A549 (cell line): ENCODE measurements around the gene ADGRL3. TPM values are rescaled to one million over a fixed set of nuclear protein-coding genes. Genes with fewer than 3 reads are reported as not detected.

Source experiments
- ATAC-seq, 2 experiments: fragments of 200-7000 bp in 1 of 2; fragments of >200 bp in 1 of 2; cut with Nextera tagmentation in 1 of 2; cut with Tn5 transposase in 1 of 2; 3 replicates each; pipeline versions ENCODE4 v1.8.0 to v1.9.1; 2018 to 2020; ENCODE audit warnings: mild to moderate bottlenecking in 1 of 2, moderate library complexity in 1 of 2
- CTCF ChIA-PET: fragments of 300-600 bp; sonication (Branson Sonifier 250); formaldehyde crosslinking; extraction: SDS; loops from one replicate; lab custom pipeline; 2021; ENCODE audit warnings: antibody characterized with exemption, inconsistent platforms; lab: Yijun Ruan, JAX
- POLR2A ChIA-PET: fragments of 350-600 bp; formaldehyde crosslinking; extraction: SDS; loops from one replicate; lab custom pipeline; 2021; ENCODE audit warnings: antibody characterized with exemption, inconsistent platforms; lab: Yijun Ruan, JAX
- DNase-seq, 2 experiments: peaks; one replicate each; pipeline versions ENCODE4 v3.0.0 to v3.0.0-alpha.2; 2011 to 2016; ENCODE audit warnings: low read depth in 1 of 2, low spot score in 1 of 2
- FAIRE-seq: peaks from 2 replicates; lab custom pipeline; 2011; peaks lifted over from hg19 to GRCh38; lab: Jason Lieb, UNC
- H3K27ac ChIP-seq, 2 experiments: fragments of >200 bp; sonication (Bioruptor Twin); formaldehyde crosslinking; 3 replicates each; pipeline ENCODE4 v1.5.1; 2016 to 2017
- H3K4me1 ChIP-seq: fragments of >200 bp; sonication (Bioruptor Twin); formaldehyde crosslinking; 3 replicates; pipeline ENCODE4 v1.6.1; 2016
- H3K4me2 ChIP-seq: fragments of >200 bp; sonication (Bioruptor Twin); formaldehyde crosslinking; 3 replicates; pipeline ENCODE4 v1.6.1; 2016
- H3K4me3 ChIP-seq: fragments of >200 bp; sonication (Bioruptor Twin); formaldehyde crosslinking; 3 replicates; pipeline ENCODE4 v1.5.1; 2016
- H3K9me3 ChIP-seq: fragments of >200 bp; sonication (Bioruptor Twin); formaldehyde crosslinking; 3 replicates; pipeline ENCODE4 v1.6.1; 2016
- CBX2 ChIP-seq: fragments of 200-600 bp; sonication (generic); IDR thresholded peaks from 2 replicates; pipeline ENCODE4 v1.6.1; 2016; ENCODE audit warnings: low read depth, mild to moderate bottlenecking, borderline replicate concordance
- CBX8 ChIP-seq: fragments of 200-600 bp; sonication (generic); IDR thresholded peaks from 2 replicates; pipeline ENCODE4 v1.6.1; 2016
- CEBPB ChIP-seq, 2 experiments: fragments of >200 bp in 1 of 2; sonication (Bioruptor Twin) in 1 of 2; formaldehyde crosslinking in 1 of 2; IDR thresholded peaks; 2 replicates each; pipeline ENCODE4 v1.6.1; 2012 to 2016
- CHD4 ChIP-seq: fragments of 200-600 bp; sonication (generic); IDR thresholded peaks from 2 replicates; pipeline ENCODE4 v1.6.1; 2016; ENCODE audit warnings: antibody characterized with exemption, mild to moderate bottlenecking, borderline replicate concordance
- CTCF ChIP-seq: fragments of >200 bp; sonication (Bioruptor Twin); formaldehyde crosslinking; IDR thresholded peaks from 3 replicates; pipeline ENCODE4 v1.5.1; 2016
- EHMT2 ChIP-seq: fragments of 200-600 bp; sonication (generic); IDR thresholded peaks from 2 replicates; pipeline ENCODE4 v1.6.1; 2016; ENCODE audit warnings: antibody characterized with exemption, low read depth, mild to moderate bottlenecking, moderate library complexity
- EP300 ChIP-seq, 2 experiments: fragments of >200 bp; sonication (Bioruptor Twin); formaldehyde crosslinking; IDR thresholded peaks; 2 replicates in 1 of 2; 3 replicates in 1 of 2; pipeline ENCODE4 v1.6.1; 2016 to 2017
- ESRRA ChIP-seq: fragments of 150-350 bp; IDR thresholded peaks from 2 replicates; pipeline ENCODE4 v1.6.1; 2014; ENCODE audit warnings: mild to moderate bottlenecking, low read length, borderline replicate concordance
- FOSB ChIP-seq: fragments of 250-450 bp; sonication (Bioruptor Pico); IDR thresholded peaks from 2 replicates; pipeline ENCODE4 v1.5.0; 2020; ENCODE audit warnings: mild to moderate bottlenecking, moderate library complexity
- GATA3 ChIP-seq: IDR thresholded peaks from 2 replicates; pipeline ENCODE4 v1.6.1; 2012; ENCODE audit warnings: borderline replicate concordance
- HMGXB4 ChIP-seq: fragments of 250-450 bp; sonication (Bioruptor Pico); IDR thresholded peaks from 2 replicates; pipeline ENCODE4 v1.5.0; 2021; ENCODE audit warnings: mild to moderate bottlenecking, moderate library complexity, borderline replicate concordance
- HOXA7 ChIP-seq: fragments of 250-450 bp; sonication (Bioruptor Pico); IDR thresholded peaks from 2 replicates; pipeline ENCODE4 v1.5.0; 2020; ENCODE audit warnings: mild to moderate bottlenecking, moderate library complexity
- JUNB ChIP-seq: fragments of >200 bp; sonication (Bioruptor Twin); formaldehyde crosslinking; IDR thresholded peaks from 2 replicates; pipeline ENCODE4 v1.6.1; 2016
- KDM1A ChIP-seq: fragments of 200-600 bp; sonication (generic); IDR thresholded peaks from 2 replicates; pipeline ENCODE4 v1.6.1; 2016; ENCODE audit warnings: low read depth, mild to moderate bottlenecking
- RAD21 ChIP-seq, 2 experiments: fragments of >200 bp in 1 of 2; sonication (Bioruptor Twin) in 1 of 2; formaldehyde crosslinking in 1 of 2; IDR thresholded peaks in 1 of 2; conservative IDR thresholded peaks in 1 of 2; 2 replicates in 1 of 2; 3 replicates in 1 of 2; pipeline ENCODE4 v1.6.1; 2012 to 2018; ENCODE audit warnings: inconsistent platforms in 1 of 2
- RARB ChIP-seq: fragments of 250-450 bp; sonication (Bioruptor Pico); IDR thresholded peaks from 2 replicates; pipeline ENCODE4 v1.8.0; 2021; ENCODE audit warnings: mild to moderate bottlenecking, moderate library complexity
- RCOR1 ChIP-seq: fragments of 150-350 bp; IDR thresholded peaks from 2 replicates; pipeline ENCODE4 v1.6.1; 2014; ENCODE audit warnings: antibody characterized with exemption, low read length, low read depth
- RNF2 ChIP-seq: fragments of 200-600 bp; sonication (generic); IDR thresholded peaks from 2 replicates; pipeline ENCODE4 v1.6.1; 2016; ENCODE audit warnings: low read depth, mild to moderate bottlenecking, antibody characterized with exemption, moderate library complexity, borderline replicate concordance
- SMC3 ChIP-seq: fragments of >200 bp; sonication (Bioruptor Twin); formaldehyde crosslinking; IDR thresholded peaks from 3 replicates; pipeline ENCODE4 v1.6.1; 2018; ENCODE audit warnings: inconsistent platforms
- SREBF2 ChIP-seq: fragments of 450-650 bp; IDR thresholded peaks from 2 replicates; pipeline ENCODE4 v1.6.1; 2014; ENCODE audit warnings: mild to moderate bottlenecking, moderate library complexity
- TFCP2L1 ChIP-seq: fragments of 250-450 bp; sonication (Bioruptor Pico); IDR thresholded peaks from 2 replicates; pipeline ENCODE4 v1.5.0; 2021; ENCODE audit warnings: mild to moderate bottlenecking
- TP53 ChIP-seq: fragments of 250-450 bp; sonication (Bioruptor Pico); IDR thresholded peaks from 2 replicates; pipeline ENCODE4 v1.5.0; 2021; ENCODE audit warnings: mild to moderate bottlenecking, moderate library complexity
- ZC3H11A ChIP-seq: fragments of 450-650 bp; IDR thresholded peaks from 2 replicates; pipeline ENCODE4 v1.6.1; 2014; ENCODE audit warnings: antibody characterized with exemption, mild to moderate bottlenecking
- ZSCAN20 ChIP-seq: fragments of 250-450 bp; sonication (Bioruptor Pico); IDR thresholded peaks from 2 replicates; pipeline ENCODE4 v1.8.0; 2022; ENCODE audit warnings: mild to moderate bottlenecking, moderate library complexity
- WGBS: methylation state at CpG from one replicate; pipeline ENCODE4 v1.1.6; 2017; ENCODE audit errors: missing lambda C conversion rate; 5-methylcytosine and 5-hydroxymethylcytosine counted together
- polyA plus RNA-seq, 4 experiments: library from polyadenylated mRNA; depleted of rRNA in 3 of 4; stranded (reverse); fragments of >200 nt; fragmentation: RNase III in 1 of 4; extraction: RNeasy Plus Mini Kit Qiagen cat#74134 plus additional on column Dnase treatment in 1 of 4; gene quantifications; 2 replicates in 3 of 4; 3 replicates in 1 of 4; pipeline ENCODE4 v1.2.3, GENCODE V29; 2011 to 2017
- TF ChIP-seq, protein P1 (sequence below): IDR thresholded peaks from 2 replicates; pipeline ENCODE4 v1.6.1; 2012
- TF ChIP-seq, protein P2 (sequence below): fragments of 150-350 bp; IDR thresholded peaks from 2 replicates; pipeline ENCODE4 v1.6.1; 2014; ENCODE audit warnings: low read depth, mild to moderate bottlenecking, low read length
- TF ChIP-seq, protein P3 (sequence below): fragments of 200-600 bp; sonication (generic); IDR thresholded peaks from 2 replicates; pipeline ENCODE4 v1.6.1; 2016; ENCODE audit warnings: antibody characterized with exemption, mild to moderate bottlenecking, moderate library complexity

The ADGRL3 gene
- polyA plus RNA-seq, 2 of the 4 experiments (the other 2 are of a cell fraction) = 0.05 to 0.12 TPM

DNA sequence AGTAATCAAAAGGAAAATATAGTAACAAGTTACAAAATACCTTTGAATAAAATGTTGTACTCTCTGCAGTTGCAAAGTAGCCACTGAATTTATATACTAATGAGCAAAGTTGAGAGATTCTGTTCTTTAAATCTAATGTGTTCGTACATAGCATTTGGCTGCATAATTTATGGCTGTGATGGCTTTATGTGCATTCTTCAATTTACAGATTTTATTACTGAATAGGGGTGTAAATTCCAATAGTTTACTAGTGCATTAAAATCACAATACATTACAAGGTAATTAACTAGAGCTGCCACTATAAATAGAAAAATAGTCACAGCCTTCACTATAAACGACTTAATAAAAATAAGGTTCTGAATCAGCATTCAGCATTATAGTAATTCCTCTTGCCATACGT is 620.0 kb downstream of the ADGRL3 start:
- H3K4me3 ChIP-seq = no peak overlapping the region
- no peaks in the 10 kb centered on the region for H3K9me3 ChIP-seq
- no peak overlapping the region for H3K27ac ChIP-seq
- ATAC-seq (no peak), FAIRE-seq (no peak), DNase-seq (no peak)
- CTCF ChIA-PET = no interaction called here
- POLR2A ChIA-PET = no interaction called here
- H3K4me2 ChIP-seq = no peak overlapping the region
- TF ChIP-seq FOSB (CRISPR knock-in tag) (no peak), RNF2 (no peak), ZC3H11A (no peak), RARB (CRISPR knock-in tag) (no peak), CEBPB (IDR thresholded peaks at IDR 0.05) (no peak), EP300 (IDR thresholded peaks at IDR 0.05) (no peak), EHMT2 (no peak), RCOR1 (no peak), CHD4 (no peak), KDM1A (no peak), ZSCAN20 (CRISPR knock-in tag) (no peak)
- TF ChIP-seq, protein P1, sequence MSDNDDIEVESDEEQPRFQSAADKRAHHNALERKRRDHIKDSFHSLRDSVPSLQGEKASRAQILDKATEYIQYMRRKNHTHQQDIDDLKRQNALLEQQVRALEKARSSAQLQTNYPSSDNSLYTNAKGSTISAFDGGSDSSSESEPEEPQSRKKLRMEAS = no peak
- no peaks in the 10 kb centered on the region for H3K4me1 ChIP-seq
- WGBS = 17% methylated on average over 3 of the region's 3 CpGs

GRCh38 chr4:61824454-61824853 is 624.3 kb downstream of the ADGRL3 start:
- TF ChIP-seq RNF2 = no peak
- no peak for TF ChIP-seq CTCF
- TF ChIP-seq, protein P1 = no peak
- no peak for TF ChIP-seq TP53 (CRISPR knock-in tag)
- no peak for TF ChIP-seq ZSCAN20 (CRISPR knock-in tag)
- TF ChIP-seq CBX2 = no peak
- no peak for TF ChIP-seq RAD21 (conservative IDR thresholded peaks at IDR 0.05 in 1 of 2, IDR thresholded peaks at IDR 0.05 in 1 of 2)
- no peak for TF ChIP-seq ZC3H11A
- no peak for TF ChIP-seq HOXA7 (CRISPR knock-in tag)
- TF ChIP-seq ESRRA = no peak
- TF ChIP-seq SMC3 = no peak
- no peak for TF ChIP-seq TFCP2L1 (CRISPR knock-in tag)
- TF ChIP-seq, protein P2, sequence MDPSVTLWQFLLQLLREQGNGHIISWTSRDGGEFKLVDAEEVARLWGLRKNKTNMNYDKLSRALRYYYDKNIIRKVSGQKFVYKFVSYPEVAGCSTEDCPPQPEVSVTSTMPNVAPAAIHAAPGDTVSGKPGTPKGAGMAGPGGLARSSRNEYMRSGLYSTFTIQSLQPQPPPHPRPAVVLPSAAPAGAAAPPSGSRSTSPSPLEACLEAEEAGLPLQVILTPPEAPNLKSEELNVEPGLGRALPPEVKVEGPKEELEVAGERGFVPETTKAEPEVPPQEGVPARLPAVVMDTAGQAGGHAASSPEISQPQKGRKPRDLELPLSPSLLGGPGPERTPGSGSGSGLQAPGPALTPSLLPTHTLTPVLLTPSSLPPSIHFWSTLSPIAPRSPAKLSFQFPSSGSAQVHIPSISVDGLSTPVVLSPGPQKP = no peak
- no peak for TF ChIP-seq CBX8
- TF ChIP-seq HMGXB4 (CRISPR knock-in tag) = no peak
- TF ChIP-seq, protein P3, sequence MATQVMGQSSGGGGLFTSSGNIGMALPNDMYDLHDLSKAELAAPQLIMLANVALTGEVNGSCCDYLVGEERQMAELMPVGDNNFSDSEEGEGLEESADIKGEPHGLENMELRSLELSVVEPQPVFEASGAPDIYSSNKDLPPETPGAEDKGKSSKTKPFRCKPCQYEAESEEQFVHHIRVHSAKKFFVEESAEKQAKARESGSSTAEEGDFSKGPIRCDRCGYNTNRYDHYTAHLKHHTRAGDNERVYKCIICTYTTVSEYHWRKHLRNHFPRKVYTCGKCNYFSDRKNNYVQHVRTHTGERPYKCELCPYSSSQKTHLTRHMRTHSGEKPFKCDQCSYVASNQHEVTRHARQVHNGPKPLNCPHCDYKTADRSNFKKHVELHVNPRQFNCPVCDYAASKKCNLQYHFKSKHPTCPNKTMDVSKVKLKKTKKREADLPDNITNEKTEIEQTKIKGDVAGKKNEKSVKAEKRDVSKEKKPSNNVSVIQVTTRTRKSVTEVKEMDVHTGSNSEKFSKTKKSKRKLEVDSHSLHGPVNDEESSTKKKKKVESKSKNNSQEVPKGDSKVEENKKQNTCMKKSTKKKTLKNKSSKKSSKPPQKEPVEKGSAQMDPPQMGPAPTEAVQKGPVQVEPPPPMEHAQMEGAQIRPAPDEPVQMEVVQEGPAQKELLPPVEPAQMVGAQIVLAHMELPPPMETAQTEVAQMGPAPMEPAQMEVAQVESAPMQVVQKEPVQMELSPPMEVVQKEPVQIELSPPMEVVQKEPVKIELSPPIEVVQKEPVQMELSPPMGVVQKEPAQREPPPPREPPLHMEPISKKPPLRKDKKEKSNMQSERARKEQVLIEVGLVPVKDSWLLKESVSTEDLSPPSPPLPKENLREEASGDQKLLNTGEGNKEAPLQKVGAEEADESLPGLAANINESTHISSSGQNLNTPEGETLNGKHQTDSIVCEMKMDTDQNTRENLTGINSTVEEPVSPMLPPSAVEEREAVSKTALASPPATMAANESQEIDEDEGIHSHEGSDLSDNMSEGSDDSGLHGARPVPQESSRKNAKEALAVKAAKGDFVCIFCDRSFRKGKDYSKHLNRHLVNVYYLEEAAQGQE = no peak
- TF ChIP-seq SREBF2 = no peak
- no peak for TF ChIP-seq GATA3
- TF ChIP-seq CHD4 = no peak
- no peak for TF ChIP-seq JUNB
- DNase-seq = no peak
- H3K4me1 ChIP-seq = no peaks in the 10 kb centered on the region
- no peak for ATAC-seq
- FAIRE-seq = no peak
- no peaks in the 10 kb centered on the region for H3K9me3 ChIP-seq
- ChIA-PET POLR2A (no interaction called here), CTCF (no interaction called here)
- H3K4me3 ChIP-seq = no peak overlapping the region
- no peak overlapping the region for H3K4me2 ChIP-seq
- no peak overlapping the region for H3K27ac ChIP-seq
- 6% methylated on average over 2 of the region's 2 CpGs for WGBS
